MM.1S (cell line): ENCODE measurements around the gene PRKD3.

Source experiments
- CTCF ChIP-seq: fragments of 300-600 bp; sonication (generic); IDR thresholded peaks from 2 replicates; pipeline ENCODE4 v1.5.1; 2016; ENCODE audit warnings: antibody characterized with exemption, low read length, mixed read lengths
- EZH2phosphoT487 ChIP-seq: fragments of 300-600 bp; sonication (generic); IDR thresholded peaks from 2 replicates; pipeline ENCODE4 v1.6.1; 2018; ENCODE audit warnings: antibody characterized with exemption, low read length

GRCh38 chr2:37317746-37318145 lies 6.9 kb downstream of the PRKD3 start:
- TF ChIP-seq CTCF = no peak
- TF ChIP-seq EZH2phosphoT487 = no peak
